CD4-positive, CD25-positive, alpha-beta regulatory T cell (primary cell): ENCODE data around the gene PPP1R2B. TPM values are rescaled to one million over a fixed set of nuclear protein-coding genes. Genes with fewer than 3 reads are reported as not detected.
A peak's percentile ranks its signal among the peaks of the same experiment; 100 is the strongest.

ENCODE experiments used
- ATAC-seq, 2 donors: fragments of 150-1000 bp; cut with Tn5 transposase; one replicate each; pipeline ENCODE4 v1.10.0; 2021; ENCODE audit warnings: low read depth in 2 of 2, moderate number of reproducible peaks in 2 of 2, moderate library complexity in 1 of 2
- DNase-seq, 3 donors: peaks; one replicate each; pipeline versions ENCODE4 v3.0.0 to v3.0.0-alpha.2; 2012 to 2022; ENCODE audit warnings: mixed read lengths in 1 of 3
- H3K27ac ChIP-seq: one replicate; pipeline ENCODE4 v1.7.0; 2013; ENCODE audit warnings: mild to moderate bottlenecking, low read length; ENCODE audit not compliant: insufficient read depth, poor library complexity, severe bottlenecking
- H3K27me3 ChIP-seq: one replicate; pipeline ENCODE4 v1.7.0; 2013; ENCODE audit warnings: low read length; ENCODE audit not compliant: control insufficient read depth, insufficient read depth
- H3K36me3 ChIP-seq: one replicate; pipeline ENCODE4 v1.7.0; 2013; ENCODE audit warnings: mild to moderate bottlenecking, low read length, moderate library complexity; ENCODE audit not compliant: control insufficient read depth, insufficient read depth
- H3K4me1 ChIP-seq: 2 replicates; pipeline ENCODE4 v1.7.0; 2013; ENCODE audit warnings: mild to moderate bottlenecking, low read length; ENCODE audit not compliant: insufficient read depth, control insufficient read depth, poor library complexity, severe bottlenecking
- H3K4me3 ChIP-seq: one replicate; pipeline ENCODE4 v1.7.0; 2013; ENCODE audit warnings: low read depth, mild to moderate bottlenecking, low read length, moderate library complexity
- H3K9me3 ChIP-seq, 2 experiments: 1 replicate in 1 of 2; 2 replicates in 1 of 2; pipeline ENCODE4 v1.7.0; 2013; ENCODE audit warnings: low read length in 2 of 2, mild to moderate bottlenecking in 1 of 2, moderate library complexity in 1 of 2; ENCODE audit not compliant: control insufficient read depth in 2 of 2
- H3K27ac Mint-ChIP-seq, 3 donors: one replicate each; pipeline ENCODE4 v1.8.0; 2020 to 2022; ENCODE audit warnings: mild to moderate bottlenecking in 3 of 3, mixed read lengths in 3 of 3, moderate library complexity in 2 of 3
- H3K27me3 Mint-ChIP-seq: one replicate; pipeline ENCODE4 v1.8.0; 2022; ENCODE audit warnings: mild to moderate bottlenecking, mixed read lengths
- H3K36me3 Mint-ChIP-seq: one replicate; pipeline ENCODE4 v1.8.0; 2020; ENCODE audit warnings: mixed read lengths
- H3K4me1 Mint-ChIP-seq, 4 donors: one replicate each; pipeline ENCODE4 v1.8.0; 2020 to 2022; ENCODE audit warnings: mixed read lengths in 4 of 4, mild to moderate bottlenecking in 1 of 4
- H3K4me3 Mint-ChIP-seq, 4 donors: one replicate each; pipeline ENCODE4 v1.8.0; 2020 to 2022; ENCODE audit warnings: mild to moderate bottlenecking in 4 of 4, mixed read lengths in 4 of 4, moderate library complexity in 3 of 4
- H3K9me3 Mint-ChIP-seq, 7 donors: one replicate each; pipeline ENCODE4 v1.8.0; 2020 to 2022; ENCODE audit warnings: mixed read lengths in 7 of 7, mild to moderate bottlenecking in 3 of 7, moderate library complexity in 2 of 7
- polyA plus RNA-seq, 4 donors: library from polyadenylated mRNA; unstranded; fragments of 300-500 nt; fragmentation: Illumina TruSeq; gene quantifications; one replicate each; pipeline ENCODE4 v1.2.3, GENCODE V29; 2021
- total RNA-seq: library from RNA; stranded (reverse); gene quantifications from one replicate; pipeline ENCODE4 v1.2.3, GENCODE V29; 2022

The PPP1R2B gene
- total and polyA plus RNA-seq, 5 donors from 2014 or later = 0.10 to 1.0 (median 0.17) TPM

- Mint-ChIP-seq H3K27ac (no peak overlapping the region), H3K4me1 (peaks cover 0 to 11% (median 6%) of the 10 kb centered on the region in 4 donors), H3K27me3 (peaks cover 14% of the 10 kb centered on the region), H3K9me3 (peaks cover 3 to 18% (median 9%) of the 10 kb centered on the region in 7 donors), H3K4me3 (no peak overlapping the region), H3K36me3 (peaks cover 3% of the 10 kb centered on the region)
- ATAC-seq (no peak), DNase-seq (no peak)
- peaks cover 3% of the 10 kb centered on the region for H3K27me3 ChIP-seq
- H3K9me3 ChIP-seq = peaks cover 7 to 11% of the 10 kb centered on the region in 2 experiments
- no peak overlapping the region for H3K4me3 ChIP-seq
- no peaks in the 10 kb centered on the region for H3K36me3 ChIP-seq
- H3K27ac ChIP-seq = no peak overlapping the region
- no peaks in the 10 kb centered on the region for H3K4me1 ChIP-seq
Measured at GRCh38 chr5:156871212-156871611, 21.1 kb downstream of the PPP1R2B start.

GRCh38 chr5:156879665-156880285 is 29.7 kb downstream of the PPP1R2B start:
- peaks cover 0 to 2% (median 0%) of the 10 kb centered on the region in 7 donors for H3K9me3 Mint-ChIP-seq
- Histone ChIP-seq H3K27ac (no peak overlapping the region), H3K36me3 (no peaks in the 10 kb centered on the region), H3K9me3 (no peaks in the 10 kb centered on the region), H3K4me1 (no peaks in the 10 kb centered on the region), H3K4me3 (no peak overlapping the region), H3K27me3 (peaks cover 2% of the 10 kb centered on the region)
- H3K4me1 Mint-ChIP-seq = peaks cover 0 to 2% (median 0%) of the 10 kb centered on the region in 4 donors
- no peak overlapping the region for H3K4me3 Mint-ChIP-seq
- no peak for DNase-seq
- H3K27ac Mint-ChIP-seq = no peak overlapping the region
- H3K27me3 Mint-ChIP-seq = peaks cover 27% of the 10 kb centered on the region
- no peak for ATAC-seq
- H3K36me3 Mint-ChIP-seq = no peaks in the 10 kb centered on the region

GRCh38 chr5:156883316-156883875 is 33.3 kb downstream of the PPP1R2B start:
- H3K27me3 ChIP-seq = peaks cover 4% of the 10 kb centered on the region

GRCh38 chr5:156888520-156888919 is 38.4 kb downstream of the PPP1R2B start:
- Histone ChIP-seq H3K9me3 (no peaks in the 10 kb centered on the region), H3K4me1 (peaks cover 4% of the 10 kb centered on the region), H3K27ac (no peak overlapping the region), H3K36me3 (no peaks in the 10 kb centered on the region), H3K27me3 (peaks cover 4% of the 10 kb centered on the region), H3K4me3 (no peak overlapping the region)
- Mint-ChIP-seq H3K27ac (peak overlapping the region in 1 of 3 donors; percentile 13), H3K36me3 (no peaks in the 10 kb centered on the region), H3K4me1 (peaks cover 10 to 25% (median 16%) of the 10 kb centered on the region in 4 donors), H3K27me3 (peaks cover 14% of the 10 kb centered on the region), H3K9me3 (no peaks in the 10 kb centered on the region), H3K4me3 (no peak overlapping the region)
- no peak for ATAC-seq
- no peak for DNase-seq

More at GRCh38 chr5:156883316-156883875, 33.3 kb downstream of the PPP1R2B start:
- no peak overlapping the region for H3K4me3 ChIP-seq
- ATAC-seq (no peak), DNase-seq (no peak)
- Mint-ChIP-seq H3K36me3 (no peaks in the 10 kb centered on the region), H3K4me3 (no peak overlapping the region), H3K27ac (peak overlapping the region in 1 of 3 donors; percentile 56), H3K4me1 (peaks cover 0 to 2% (median 1%) of the 10 kb centered on the region in 4 donors), H3K9me3 (peaks cover 0 to 2% (median 0%) of the 10 kb centered on the region in 7 donors), H3K27me3 (peaks cover 27% of the 10 kb centered on the region)
- no peak overlapping the region for H3K27ac ChIP-seq
- H3K4me1 ChIP-seq = no peaks in the 10 kb centered on the region
- H3K9me3 ChIP-seq = no peaks in the 10 kb centered on the region
- no peaks in the 10 kb centered on the region for H3K36me3 ChIP-seq

- Histone ChIP-seq H3K4me3 (no peak overlapping the region), H3K36me3 (no peaks in the 10 kb centered on the region), H3K4me1 (peaks cover 11% of the 10 kb centered on the region), H3K27me3 (no peaks in the 10 kb centered on the region), H3K9me3 (no peaks in the 10 kb centered on the region), H3K27ac (no peak overlapping the region)
- Mint-ChIP-seq H3K4me3 (no peak overlapping the region), H3K4me1 (peaks cover 11 to 35% (median 27%) of the 10 kb centered on the region in 4 donors), H3K27ac (peak overlapping the region; percentile 71 to 80 (median 77)), H3K36me3 (peaks cover 4% of the 10 kb centered on the region), H3K27me3 (peaks cover 4% of the 10 kb centered on the region), H3K9me3 (peaks cover 0 to 3% (median 0%) of the 10 kb centered on the region in 7 donors)
- ATAC-seq (no peak), DNase-seq (peak in 1 of 3 donors; percentile 46)
Measured at GRCh38 chr5:156892223-156892622, 42.1 kb downstream of the PPP1R2B start.

- Mint-ChIP-seq H3K4me1 (peaks cover 11 to 35% (median 27%) of the 10 kb centered on the region in 4 donors), H3K27ac (peak overlapping the region in 2 of 3 donors; percentile 71 to 80), H3K27me3 (peaks cover 4% of the 10 kb centered on the region), H3K9me3 (peaks cover 0 to 3% (median 0%) of the 10 kb centered on the region in 7 donors), H3K4me3 (peak overlapping the region in 1 of 4 donors; percentile 26), H3K36me3 (peaks cover 4% of the 10 kb centered on the region)
- Histone ChIP-seq H3K4me3 (no peak overlapping the region), H3K9me3 (no peaks in the 10 kb centered on the region), H3K36me3 (no peaks in the 10 kb centered on the region), H3K4me1 (peaks cover 11% of the 10 kb centered on the region), H3K27me3 (no peaks in the 10 kb centered on the region), H3K27ac (no peak overlapping the region)
- DNase-seq = no peak
- ATAC-seq = no peak
Measured at GRCh38 chr5:156892864-156893263, 42.8 kb downstream of the PPP1R2B start.

GRCh38 chr5:156893517-156893916 is 43.4 kb downstream of the PPP1R2B start:
- ATAC-seq = peak in 1 of 2 donors; percentile 53
- no peaks in the 10 kb centered on the region for H3K36me3 ChIP-seq
- H3K4me1 ChIP-seq = peaks cover 11% of the 10 kb centered on the region
- Mint-ChIP-seq H3K27ac (peak overlapping the region; percentile 65 to 89 (median 71)), H3K4me3 (peak overlapping the region in 2 of 4 donors; percentile 11 to 43), H3K27me3 (peaks cover 4% of the 10 kb centered on the region), H3K36me3 (peaks cover 4% of the 10 kb centered on the region), H3K9me3 (peaks cover 0 to 3% (median 0%) of the 10 kb centered on the region in 7 donors), H3K4me1 (peaks cover 11 to 35% (median 27%) of the 10 kb centered on the region in 4 donors)
- no peaks in the 10 kb centered on the region for H3K27me3 ChIP-seq
- H3K27ac ChIP-seq = no peak overlapping the region
- H3K9me3 ChIP-seq = no peaks in the 10 kb centered on the region
- peak in 1 of 3 donors; percentile 77 for DNase-seq
- H3K4me3 ChIP-seq = no peak overlapping the region
